ENCODE results near the gene NRG2.

The NRG2 gene

DNA sequence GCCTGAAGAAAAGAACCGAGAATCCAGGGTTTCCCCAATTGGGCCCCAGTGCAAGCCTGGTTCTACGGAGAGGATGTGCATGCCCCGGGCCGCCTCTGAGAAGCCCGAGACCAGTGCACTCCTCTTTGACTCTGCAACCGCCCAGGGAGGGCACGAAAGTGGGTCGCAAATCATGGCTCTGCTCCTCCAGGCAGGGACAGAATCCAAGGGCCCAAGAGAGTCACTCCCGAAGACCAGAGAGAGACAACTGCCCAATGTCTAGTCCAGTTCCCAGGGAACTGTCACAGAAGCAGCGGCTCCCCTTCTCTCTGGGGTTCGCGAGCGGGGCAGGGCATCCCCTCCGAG is 139.7 kb downstream of the NRG2 start:
- no peak for DNase-seq (ENCODE audit: low read depth)

DNA sequence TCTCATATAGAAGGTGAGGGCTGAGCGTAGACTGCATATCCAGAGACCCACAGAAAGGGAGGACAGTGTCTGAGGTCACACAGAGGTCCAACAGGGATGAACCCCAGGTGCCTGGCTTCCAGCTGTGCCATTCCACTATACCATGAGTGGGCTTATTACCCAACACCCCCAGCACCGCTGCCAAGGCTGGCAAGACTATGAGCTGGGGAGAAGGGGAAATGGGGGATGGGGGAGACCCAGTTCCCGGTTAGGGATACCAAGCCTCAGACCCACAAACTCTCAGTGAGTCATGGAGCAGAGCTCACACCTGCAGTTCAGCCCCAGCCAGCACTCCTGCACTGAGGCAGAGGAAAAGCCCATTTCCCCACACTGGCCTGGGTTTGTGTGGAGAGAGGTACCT is 141.1 kb downstream of the NRG2 start:
- no peak for DNase-seq (ENCODE audit: low read depth)

DNA sequence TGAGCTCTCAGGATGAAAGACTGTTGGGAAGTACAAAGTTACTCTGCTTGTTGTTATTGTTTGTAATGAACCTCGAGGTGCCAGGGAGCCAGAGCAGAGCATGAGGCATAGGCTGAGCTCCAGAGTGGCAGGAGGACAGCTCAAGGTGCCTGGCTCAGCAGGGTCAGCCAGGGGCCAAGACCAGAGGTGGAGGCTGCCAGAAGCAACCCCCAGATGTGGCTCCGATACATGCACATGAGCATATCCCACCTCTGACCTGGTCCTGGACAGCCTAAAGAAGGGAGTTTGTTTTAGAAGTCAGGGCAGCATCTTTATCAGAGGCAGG is 141.9 kb downstream of the NRG2 start:
- no peak for DNase-seq (ENCODE audit: low read depth)

DNA sequence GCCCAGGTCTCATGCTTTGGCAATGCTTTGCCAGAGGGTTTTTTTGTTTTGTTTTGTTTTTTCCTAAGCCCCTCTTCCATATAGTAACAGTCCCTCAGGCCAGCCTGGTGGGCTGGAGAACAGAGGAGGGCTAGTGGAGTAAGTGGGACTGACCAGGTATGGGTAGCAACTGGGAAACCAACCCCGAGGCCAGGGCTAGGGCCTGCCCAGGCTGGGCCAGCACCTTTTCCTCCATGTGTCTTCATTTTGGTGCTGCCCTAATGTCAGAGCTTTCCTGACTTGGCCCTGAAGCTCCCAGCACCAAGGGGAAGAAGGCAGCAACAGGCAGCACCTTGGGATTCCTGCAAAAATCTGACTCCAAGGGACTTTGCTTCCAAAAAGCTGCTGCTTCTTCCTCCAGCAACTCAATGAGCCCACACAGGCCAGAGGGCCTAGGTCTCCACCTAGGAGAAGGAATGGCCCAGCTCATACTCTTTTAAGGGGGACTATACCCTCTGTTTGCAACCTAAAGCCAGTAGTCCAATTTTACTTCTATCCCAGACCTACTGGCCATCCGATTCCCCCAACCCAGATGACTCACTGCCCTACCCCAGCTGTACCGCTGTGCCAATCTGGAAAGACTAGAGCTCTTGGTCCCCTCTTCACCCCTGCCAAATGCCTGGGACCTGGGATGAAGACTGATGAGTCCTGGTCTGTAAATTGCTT is 142.4 kb downstream of the NRG2 start:
- DNase-seq (ENCODE audit: low read depth), result no peak

DNA sequence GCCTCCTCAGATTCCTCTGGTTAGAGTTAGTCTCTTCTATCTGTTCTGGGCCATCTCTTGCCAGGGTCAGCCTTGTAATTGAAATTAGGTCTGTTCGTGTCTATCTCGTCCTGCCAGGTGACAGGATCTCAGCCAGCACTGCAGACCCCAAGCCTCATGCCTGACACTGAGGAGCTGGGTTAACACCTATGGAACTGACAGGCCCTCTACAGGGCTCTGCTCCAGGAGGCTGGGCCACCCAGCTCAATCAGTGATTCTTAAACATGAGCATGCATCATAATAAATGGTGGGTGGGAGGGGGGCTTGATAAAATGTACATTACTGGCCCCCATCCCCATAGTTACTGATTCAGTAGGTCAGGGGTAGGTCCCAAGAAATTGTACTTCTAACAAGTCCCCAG is 144.1 kb downstream of the NRG2 start:
- no peak for DNase-seq (ENCODE audit: low read depth)

DNA sequence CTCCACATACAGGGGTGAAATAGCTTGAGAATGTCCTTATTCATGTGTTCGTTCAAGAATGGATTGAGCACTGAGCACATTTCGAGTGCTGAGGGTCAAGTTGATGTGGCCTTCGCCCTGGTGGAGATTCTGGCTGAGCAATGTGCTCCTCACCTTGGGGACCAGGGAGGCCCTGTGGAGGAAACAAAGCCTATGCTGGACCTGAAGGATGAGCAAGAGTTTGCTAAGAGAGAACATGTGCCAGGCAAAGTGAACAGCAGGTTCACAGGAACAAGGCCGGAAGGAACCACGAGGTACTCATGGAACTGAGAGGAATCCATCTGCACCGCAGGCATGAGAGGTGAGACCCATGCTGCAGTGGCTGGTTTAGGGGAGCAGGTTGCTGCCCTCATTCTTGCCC is 145.1 kb downstream of the NRG2 start:
- DNase-seq (ENCODE audit: low read depth), result no peak

DNA sequence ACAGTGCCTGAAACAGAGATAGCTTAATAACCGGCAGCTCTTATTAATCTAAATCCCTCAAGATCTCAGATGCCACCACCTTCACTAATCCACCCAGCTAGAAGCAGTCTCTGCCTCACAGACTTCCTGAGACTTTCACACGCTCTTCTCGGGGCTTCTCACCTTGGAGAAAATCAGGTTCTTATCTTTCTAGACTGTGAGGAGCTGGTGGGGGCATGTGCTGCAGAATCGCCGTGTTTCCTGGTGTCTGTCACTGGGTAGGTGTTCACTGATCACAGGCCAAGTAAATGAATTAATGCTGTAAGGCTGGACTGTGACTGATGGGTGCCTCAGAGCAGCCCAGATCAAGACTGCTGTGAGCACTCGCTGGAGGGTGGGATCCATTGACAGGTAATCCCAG is 145.8 kb downstream of the NRG2 start:
- DNase-seq (ENCODE audit: low read depth), result no peak

DNA sequence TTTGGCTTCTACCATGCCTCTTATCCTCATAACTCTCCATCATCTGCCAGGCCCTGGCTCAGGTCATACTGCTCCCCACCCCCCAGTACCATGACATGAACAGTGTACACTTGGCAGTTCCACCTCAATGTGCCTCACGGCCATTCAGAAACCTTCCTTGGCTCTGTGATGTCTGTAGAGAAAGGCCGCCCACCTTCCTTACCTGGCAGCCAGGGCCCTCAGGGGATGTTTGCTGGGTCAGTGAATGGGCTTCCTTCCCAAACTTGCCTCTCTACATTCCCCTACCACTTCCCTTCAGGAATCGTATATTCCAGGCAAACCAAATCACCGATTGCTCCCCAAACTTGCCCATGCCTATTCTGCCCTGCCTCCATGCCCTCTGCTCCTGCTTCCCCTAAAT is 146.4 kb downstream of the NRG2 start:
- DNase-seq (ENCODE audit: low read depth), result no peak

DNA sequence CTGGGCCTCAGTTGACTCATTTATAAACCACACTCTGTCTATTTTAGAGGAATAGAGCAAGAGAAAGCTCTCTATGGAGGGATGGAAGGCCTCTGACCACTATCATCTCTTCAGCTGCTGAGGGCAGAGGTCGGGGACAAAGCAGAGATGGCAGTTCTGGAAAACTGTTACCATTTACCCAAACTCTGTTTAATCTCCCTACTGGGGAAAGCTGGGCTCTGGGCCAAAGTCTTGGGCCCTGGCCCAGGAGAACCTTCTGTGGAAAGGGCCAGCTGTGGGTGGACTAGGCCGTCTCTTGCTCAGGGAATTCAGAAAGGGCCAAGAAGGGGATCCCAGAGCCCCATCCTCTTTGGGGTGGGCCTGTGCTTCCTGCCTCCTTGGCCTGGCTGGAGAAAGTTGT is 147.5 kb downstream of the NRG2 start:
- DNase-seq (ENCODE audit: low read depth), result no peak

DNA sequence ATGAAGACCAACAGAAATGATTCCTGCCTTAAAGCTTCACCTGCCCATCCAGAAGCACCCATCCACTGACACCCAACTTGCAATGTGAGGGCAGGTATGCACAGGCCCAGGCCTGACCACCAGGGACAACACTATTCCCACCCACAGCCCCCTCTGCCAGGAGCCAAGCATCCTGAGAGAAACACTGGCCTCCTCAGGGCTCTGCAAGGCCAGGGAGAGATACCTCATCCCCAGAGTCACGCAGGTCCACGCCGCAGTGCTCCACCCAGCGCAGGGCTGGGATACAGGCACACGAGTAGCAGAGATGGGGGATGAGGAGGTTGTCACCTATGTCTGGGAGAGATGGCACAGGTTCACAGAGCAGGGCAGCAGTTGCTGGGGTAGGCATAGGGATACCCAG is 148.1 kb downstream of the NRG2 start:
- DNase-seq (ENCODE audit: low read depth), result no peak

DNA sequence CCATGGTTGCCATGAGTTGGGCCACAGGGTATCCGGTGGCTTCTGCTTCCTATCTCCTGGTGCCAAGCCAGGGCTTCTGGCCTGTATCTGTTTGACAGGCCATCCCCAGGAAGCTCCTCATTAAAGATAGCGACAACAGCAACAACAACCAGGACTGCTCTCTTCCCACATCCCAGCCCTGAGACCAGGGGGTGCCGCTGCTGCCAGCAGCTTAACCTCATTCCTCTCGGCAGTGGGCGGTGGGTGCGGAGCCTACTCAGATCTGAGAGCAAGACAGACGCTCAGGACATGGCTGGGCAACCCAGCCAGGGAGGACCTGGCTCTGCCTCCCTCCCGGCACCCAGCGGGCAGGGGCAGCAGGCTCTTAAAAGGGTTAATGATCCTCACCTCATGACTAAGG is 149.2 kb downstream of the NRG2 start:
- no peak for DNase-seq (ENCODE audit: low read depth)

DNA sequence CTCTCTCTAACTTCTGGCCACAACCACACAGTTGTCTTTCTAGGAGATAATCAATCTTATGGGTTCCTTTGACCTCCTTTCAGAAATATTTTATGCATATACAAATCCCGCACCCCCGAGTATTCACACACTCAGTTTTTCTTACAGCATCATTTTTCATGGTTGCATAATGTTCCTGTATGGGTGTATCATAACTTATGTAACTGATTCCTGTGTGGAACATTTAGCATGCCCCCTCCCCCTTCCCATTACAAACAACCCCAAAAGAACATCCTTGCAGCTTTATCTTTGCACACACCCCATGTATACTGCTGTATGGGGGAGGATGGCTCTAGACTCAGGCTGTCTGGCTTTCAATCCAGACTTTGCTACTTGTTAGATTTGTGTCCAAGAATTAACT is 153.7 kb downstream of the NRG2 start:
- no peak for DNase-seq (ENCODE audit: low read depth)

DNA sequence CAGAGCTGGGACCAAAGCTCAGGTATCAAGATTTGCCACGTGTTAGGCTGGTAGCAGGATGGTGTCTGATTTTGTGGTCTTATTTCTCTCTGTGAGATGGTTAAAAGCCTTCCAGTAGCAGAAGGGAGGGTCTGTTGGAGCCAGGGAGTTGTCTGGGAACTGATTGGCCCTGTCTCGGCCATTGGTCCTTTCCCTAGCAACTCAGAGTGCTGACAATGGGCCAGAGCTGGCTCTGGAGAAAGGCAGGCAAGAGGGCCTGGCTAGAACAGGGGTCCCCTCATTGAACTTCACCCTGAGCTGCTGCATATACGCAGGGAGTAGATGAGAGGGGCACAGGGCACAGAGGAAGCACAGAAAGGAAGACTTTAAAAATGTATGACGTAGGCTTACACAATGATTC is 154.7 kb downstream of the NRG2 start:
- DNase-seq (ENCODE audit: low read depth), result no peak

DNA sequence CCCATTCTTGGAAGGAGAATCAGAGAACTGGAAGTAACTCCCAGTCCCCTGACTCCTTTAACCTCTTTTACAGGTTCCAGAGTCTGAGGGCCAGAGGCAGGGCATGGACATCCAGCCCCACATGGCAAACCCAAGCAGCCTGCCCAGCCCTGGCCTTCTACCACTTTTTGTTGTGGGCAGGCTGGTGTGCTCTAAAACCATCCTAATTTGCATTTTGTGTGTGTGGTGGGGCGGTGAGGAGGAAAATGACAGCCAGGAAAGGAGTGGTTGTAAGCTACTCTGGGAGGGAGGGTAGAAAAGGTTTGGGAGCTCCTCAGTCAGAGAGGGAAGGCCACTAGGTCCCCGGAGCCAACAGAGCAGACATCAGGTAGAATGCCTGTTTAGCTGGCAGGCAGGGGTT is 156.9 kb downstream of the NRG2 start:
- DNase-seq (ENCODE audit: low read depth), result no peak

DNA sequence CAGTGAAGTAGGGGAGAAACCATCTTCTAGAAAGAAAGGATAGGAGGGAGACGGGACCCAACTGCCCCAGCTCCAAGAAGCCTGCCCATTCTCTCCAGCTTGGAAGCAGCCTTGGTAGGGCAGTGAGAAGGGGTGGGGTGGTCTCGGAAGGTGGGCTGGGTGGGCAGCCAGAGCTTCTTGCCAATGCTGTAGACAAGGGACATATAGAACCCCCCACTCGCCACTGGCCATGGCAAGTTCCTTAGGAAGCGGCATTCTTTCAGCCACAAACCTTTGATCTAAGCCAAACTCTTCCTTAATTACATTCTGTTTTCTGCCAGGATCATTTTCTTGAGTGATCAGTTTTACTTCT is 157.3 kb downstream of the NRG2 start:
- DNase-seq (ENCODE audit: low read depth), result no peak

DNA sequence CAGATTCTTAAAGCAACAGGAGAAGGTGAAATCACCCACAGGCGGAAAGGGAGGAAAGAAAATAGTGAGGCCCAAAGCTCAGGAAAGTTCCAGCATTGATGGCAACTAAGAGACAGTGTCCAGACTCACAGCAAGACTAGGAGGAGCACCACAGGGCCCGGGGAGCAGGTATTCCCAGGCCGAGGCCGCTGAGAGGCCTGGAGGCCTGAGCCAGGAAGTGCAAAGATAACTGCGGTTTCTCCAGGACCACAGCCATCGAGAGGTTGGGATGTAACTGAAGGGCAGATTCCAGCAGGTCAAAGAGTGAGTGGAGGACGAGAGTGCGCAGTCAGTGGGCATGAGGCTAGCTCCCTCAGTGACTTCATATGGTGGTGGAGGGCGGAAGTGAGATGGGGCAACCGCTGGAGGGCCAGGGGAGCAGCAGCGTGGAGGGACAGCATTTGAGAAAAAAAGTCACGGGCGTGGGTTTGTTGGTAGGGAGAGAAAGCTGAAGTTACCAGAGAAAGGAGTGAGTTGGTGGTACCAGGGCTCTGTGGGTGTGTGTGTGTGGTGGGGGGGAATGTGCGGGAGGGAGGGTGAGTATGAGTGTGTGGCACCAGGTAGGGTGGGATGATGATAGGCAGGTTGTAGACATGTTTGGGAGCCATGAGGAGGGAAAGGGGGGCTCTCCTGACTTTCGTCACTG is 157.8 kb downstream of the NRG2 start:
- DNase-seq (ENCODE audit: low read depth), result no peak

DNA sequence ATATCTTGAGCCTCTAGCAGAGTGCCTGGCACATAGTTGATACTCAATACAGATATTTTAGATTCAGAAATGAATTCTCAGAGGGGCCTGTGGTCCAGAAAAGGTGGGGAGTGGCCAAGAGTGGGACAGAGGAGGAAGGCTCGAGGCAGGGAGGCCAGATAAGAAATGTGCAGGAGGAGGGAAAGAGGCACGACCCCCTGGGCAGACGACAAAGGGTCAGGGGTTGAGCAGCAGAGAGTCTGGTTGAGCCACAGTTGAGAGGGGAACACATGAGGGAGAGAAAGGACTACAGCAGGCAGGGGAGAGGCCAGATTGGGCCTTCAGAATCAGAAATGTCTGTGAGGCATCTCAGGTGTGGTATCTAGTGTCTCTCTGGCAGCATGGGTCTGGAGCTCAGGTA is 158.4 kb downstream of the NRG2 start:
- DNase-seq (ENCODE audit: low read depth), result no peak

DNA sequence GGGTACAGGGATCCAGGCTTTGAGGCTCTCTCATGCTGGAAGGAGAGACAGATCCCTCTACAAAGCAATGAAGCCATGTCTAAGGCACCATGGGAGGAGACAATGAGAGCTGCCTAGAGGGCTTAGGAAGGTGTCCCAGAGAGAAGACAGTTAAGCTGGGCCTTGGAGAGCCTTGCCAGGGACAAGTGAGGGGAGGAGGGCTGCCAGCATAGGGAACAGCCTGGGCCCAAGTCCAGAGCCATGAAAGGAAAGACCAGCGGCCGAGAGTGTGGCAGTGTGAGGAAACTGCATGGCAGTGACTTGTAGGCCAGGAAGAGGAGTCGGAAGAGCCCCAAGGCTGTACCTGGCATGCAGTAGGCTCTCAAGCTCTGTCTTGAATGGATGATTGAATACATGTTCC is 159.0 kb downstream of the NRG2 start:
- no peak for DNase-seq (ENCODE audit: low read depth)

DNA sequence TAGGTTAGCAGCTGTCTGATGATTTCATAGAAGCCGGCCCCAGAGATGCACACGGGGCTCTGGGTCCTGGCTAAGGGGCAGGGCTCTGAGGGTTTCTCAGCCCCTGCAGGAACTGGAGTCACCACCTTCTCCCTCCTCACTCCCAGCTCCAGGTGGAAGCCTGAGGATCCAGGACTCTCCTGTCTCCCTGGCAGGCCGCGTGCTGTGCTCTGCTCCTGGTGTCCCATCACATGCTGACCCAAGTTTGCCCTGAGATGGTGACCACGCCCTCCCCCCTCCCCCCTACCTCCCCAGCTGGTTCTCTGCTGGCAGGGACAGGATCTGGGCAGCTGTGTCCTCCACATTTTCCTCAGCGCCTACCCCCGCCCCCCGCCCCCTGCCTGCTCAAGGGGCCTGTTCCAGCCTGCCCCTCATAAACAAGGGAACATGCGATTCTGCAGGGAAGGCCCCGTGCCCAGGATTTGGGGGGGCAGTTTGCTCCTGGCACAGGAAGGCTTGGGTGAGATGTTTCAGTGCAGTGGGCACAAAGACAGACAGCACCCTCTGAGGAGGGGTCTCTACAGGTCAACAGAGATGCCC is 160.0 kb downstream of the NRG2 start:
- DNase-seq (ENCODE audit: low read depth), result no peak

DNA sequence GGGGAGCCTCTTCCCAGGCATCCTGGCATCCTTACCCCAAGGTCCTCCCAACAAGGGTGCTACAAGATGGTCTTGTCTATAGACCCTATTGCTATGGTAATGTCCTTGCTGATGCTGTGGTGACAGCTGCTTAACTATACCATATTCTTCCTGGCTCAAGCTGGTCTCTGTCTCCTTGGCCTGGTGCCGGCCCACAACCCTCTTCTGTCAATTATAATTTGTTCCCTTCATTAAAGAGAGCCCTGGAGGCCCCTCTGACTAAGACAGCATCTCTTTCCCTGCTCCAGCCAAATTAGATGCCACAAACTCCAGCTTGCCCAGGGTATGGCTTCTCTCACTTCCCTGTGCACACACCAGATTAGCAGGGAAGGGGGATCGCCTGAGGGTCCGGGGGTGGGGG is 160.8 kb downstream of the NRG2 start:
- no peak for DNase-seq (ENCODE audit: low read depth)

DNA sequence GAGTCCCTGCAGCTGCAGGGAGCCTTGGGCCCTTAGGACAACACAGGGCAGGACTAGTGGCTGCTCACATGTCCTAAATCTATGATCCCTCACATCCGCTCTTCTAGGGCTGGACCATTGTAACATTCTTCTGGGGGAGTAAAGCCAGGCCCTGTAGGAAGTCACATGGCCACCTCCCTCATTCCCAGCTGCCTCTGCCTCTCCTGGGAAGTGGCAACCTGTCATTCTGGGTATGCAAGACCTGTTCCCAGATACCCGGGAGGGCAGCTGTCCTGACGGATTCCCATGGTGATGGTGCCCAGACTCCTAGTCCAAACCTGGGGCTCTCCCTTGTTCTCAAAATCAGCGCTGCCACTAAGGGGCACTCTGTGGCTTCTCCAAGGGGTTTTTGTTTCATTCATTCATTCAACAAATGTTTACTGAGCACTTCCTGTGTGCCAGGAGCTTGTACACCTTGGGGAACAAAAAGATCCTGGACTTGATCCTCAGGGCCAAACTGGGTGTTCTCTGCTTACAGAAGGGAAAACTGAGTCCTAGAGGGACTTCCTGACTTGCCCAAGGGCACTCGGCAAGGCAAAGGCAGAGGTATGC is 161.9 kb downstream of the NRG2 start:
- no peak for DNase-seq (ENCODE audit: low read depth)

DNA sequence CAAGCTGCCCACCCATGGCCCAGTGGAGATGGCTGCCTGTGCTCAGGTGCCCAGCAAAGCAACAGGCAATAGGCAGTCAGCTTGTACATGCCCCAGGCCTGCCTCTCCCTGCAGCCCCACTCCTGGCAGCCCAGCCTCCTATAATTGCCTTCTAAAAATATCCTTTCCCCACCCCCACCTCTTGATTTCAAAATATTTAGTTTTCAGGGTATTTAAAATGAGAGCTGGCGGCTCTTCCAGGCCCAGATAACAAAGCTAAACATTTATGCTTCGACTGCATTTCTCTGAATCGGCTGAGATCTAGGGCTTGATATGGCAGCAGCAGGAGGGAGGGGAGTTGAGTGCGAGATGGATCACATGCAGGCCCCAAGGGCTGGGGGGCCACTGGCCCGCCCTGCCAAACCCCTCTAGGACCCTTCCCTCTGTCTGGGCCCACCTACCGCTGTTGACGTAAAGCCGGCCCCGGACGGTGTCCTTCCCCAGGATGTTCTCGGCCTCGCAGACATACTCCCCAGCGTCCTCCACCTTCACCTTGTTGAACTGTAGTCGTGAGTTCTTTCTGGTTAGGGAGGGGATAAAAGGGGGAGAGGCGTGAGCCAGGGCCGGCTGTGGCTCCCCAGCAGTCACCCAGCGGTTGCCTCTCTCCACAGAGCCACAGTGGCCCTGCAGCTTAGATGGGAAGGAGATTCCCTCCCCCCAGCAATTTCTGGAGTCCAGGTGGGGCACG is 162.5 kb downstream of the NRG2 start:
- no peak for DNase-seq (ENCODE audit: low read depth)

DNA sequence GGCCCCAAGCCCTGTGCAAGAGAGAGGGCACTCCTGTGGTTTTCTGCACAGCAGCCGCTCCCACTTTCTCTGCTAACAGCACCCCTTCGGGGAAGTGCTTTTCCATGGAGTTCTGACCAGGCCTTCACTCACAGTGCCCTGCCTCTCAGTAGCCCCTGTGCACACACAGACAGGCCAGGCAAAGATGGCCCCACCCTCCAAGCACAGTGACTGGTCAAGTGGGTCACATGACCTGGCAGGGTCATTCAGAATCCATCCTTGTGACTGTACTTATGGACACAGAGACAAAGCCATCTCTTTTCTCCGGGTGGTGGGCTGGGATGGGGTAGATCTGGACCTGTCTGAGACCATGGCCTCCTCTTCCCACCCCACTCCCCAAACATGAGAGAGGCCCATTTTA is 165.0 kb downstream of the NRG2 start:
- no peak for DNase-seq (ENCODE audit: low read depth)

Measured in CMK (cell line).